GM18511 (cell line): Measurements from ENCODE around the gene PABPC4L.
"Not testable (repeated sequence)": the region's sequence is repeated elsewhere in the genome, so short reads cannot be mapped to it uniquely, and the experiment has no call there.

Experiments used
- ATAC-seq: cut with Tn5 transposase; IDR thresholded peaks from one replicate; pipeline ENCODE4 v1.9.1; 2021; ENCODE audit warnings: mild to moderate bottlenecking, moderate library complexity; ENCODE audit not compliant: unreplicated experiment

The PABPC4L gene

GRCh38 chr4:134201216-134202161 lies at the start of gene PABPC4L:
Gene PABPC4L, minus strand, starts transcription at chr4:134201789. Its CDS starts 770 bp downstream, at chr4:134201019.
- ATAC-seq = no peak

GRCh38 chr4:134251322-134251721 lies 49.7 kb upstream of the PABPC4L start:
- ATAC-seq = no peak

- no peak for ATAC-seq
Measured at GRCh38 chr4:134243742-134244713, 42.4 kb upstream of the PABPC4L start.

GRCh38 chr4:134219043-134219442 lies 17.5 kb upstream of the PABPC4L start:
- no peak for ATAC-seq

- no peak for ATAC-seq
Measured at GRCh38 chr4:134216411-134216810, 14.8 kb upstream of the PABPC4L start.

GRCh38 chr4:134215620-134216344 lies 14.2 kb upstream of the PABPC4L start:
- ATAC-seq = no peak

GRCh38 chr4:134207955-134208354 lies 6.4 kb upstream of the PABPC4L start:
- not testable (repeated sequence) for ATAC-seq

- no peak for ATAC-seq
Measured at GRCh38 chr4:134202166-134202956, 772 bp upstream of the PABPC4L start.

GRCh38 chr4:134200811-134201215 lies 776 bp downstream of the PABPC4L start:
- no peak for ATAC-seq

GRCh38 chr4:134189949-134190348 lies 11.6 kb downstream of the PABPC4L start:
- ATAC-seq = no peak

- ATAC-seq = no peak
Measured at GRCh38 chr4:134189480-134189879, 12.1 kb downstream of the PABPC4L start.

- no peak for ATAC-seq
Measured at GRCh38 chr4:134178706-134179105, 22.9 kb downstream of the PABPC4L start.

GRCh38 chr4:134174271-134174670 lies 27.3 kb downstream of the PABPC4L start:
- ATAC-seq = no peak

- no peak for ATAC-seq
Measured at GRCh38 chr4:134160211-134160610, 41.4 kb downstream of the PABPC4L start.

- no peak for ATAC-seq
Measured at GRCh38 chr4:134154097-134154496, 47.5 kb downstream of the PABPC4L start.

- ATAC-seq = no peak
Measured at GRCh38 chr4:134147941-134148340, 53.6 kb downstream of the PABPC4L start.
